Measurements from ENCODE around the gene TSACC. TPM values are rescaled to one million over a fixed set of nuclear protein-coding genes. Genes with fewer than 3 reads are reported as not detected.
"Not testable (repeated sequence)": the region's sequence is repeated elsewhere in the genome, so short reads cannot be mapped to it uniquely, and the experiment has no call there.

Gene TSACC
- total and polyA plus RNA-seq, 2 donors, result 0.27 to 0.71 TPM

DNA sequence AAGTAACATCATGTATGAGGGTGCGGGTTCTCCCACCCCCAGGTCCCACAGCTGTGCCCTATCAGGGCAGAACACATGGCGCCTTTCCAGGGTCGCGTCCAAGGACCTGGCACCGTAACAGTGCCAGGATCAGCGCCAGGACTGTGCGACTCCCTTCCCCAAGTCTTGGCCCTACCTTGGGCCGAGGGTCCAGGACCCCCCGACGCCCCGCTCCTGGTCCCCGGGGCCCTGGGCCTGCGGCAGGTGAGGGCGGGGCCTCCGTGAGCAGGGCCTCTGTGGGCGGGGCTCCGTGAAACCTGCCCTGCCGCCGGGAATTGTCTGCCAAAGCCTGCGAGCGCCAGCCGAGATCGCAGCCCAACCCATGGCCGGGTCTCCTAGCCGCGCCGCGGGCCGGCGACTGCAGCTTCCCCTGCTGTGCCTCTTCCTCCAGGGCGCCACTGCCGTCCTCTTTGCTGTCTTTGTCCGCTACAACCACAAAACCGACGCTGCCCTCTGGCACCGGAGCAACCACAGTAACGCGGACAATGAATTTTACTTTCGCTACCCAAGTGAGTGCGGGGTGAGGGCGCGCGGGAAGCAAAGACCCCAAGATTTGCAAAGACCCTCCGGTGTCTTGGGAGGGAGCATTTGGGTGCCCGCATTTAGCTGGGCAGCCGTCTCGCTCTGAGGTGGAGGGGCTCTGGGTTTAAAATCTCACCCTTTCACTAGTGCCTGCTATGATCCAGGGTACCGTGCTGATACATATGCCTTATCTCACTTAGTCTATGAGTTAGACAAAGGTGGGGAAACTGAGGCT, 30.8 kb downstream of the TSACC start, which contains the start of gene RHBG:
Gene RHBG (plus strand): TSS at position 323 of the 796 bp plus-strand sequence. CDS start 39 bp downstream, at position 362.
- Histone ChIP-seq H3K9me3 (ENCODE audit: control insufficient read depth in 2 of 2, insufficient read depth in 1 of 2, low read length in 1 of 2) (peaks cover 0 to 4% of the 10 kb centered on the region in 2 donors), H3K27ac (ENCODE audit: low read depth in 1 of 2, low read length in 1 of 2) (no peak within 1 kb of the TSS), H3K27me3 (ENCODE audit: control insufficient read depth in 2 of 2, insufficient read depth in 1 of 2, low read length in 1 of 2) (peaks cover 18 to 92% of the 10 kb centered on the region in 2 donors), H3K36me3 (ENCODE audit: control insufficient read depth in 2 of 2, insufficient read depth in 2 of 2, low read length in 1 of 2) (no peaks in the 10 kb centered on the region), H3K4me3 (ENCODE audit: low read length in 2 of 2) (peak within 1 kb of the TSS in 1 of 2 donors; percentile 31), H3K4me1 (ENCODE audit: control insufficient read depth in 2 of 2, insufficient read depth in 2 of 2, low read length in 2 of 2) (peaks cover 4 to 6% of the 10 kb centered on the region in 2 donors)
- DNase-seq (ENCODE audit: low read depth in 6 of 9, low spot score in 9 of 9), result no peak
- whole genome bisulfite sequencing, result 15% methylated on average over 48 of the region's 48 CpGs

GRCh38 chr1:156369685-156370286, 31.5 kb downstream of the TSACC start:
- 97% methylated on average over 10 of the region's 10 CpGs for WGBS
- not testable (repeated sequence) for H3K4me1 ChIP-seq (ENCODE audit: control insufficient read depth in 2 of 2, insufficient read depth in 2 of 2, low read length in 2 of 2); H3K27ac ChIP-seq (ENCODE audit: low read depth in 1 of 2, low read length in 1 of 2); H3K36me3 ChIP-seq (ENCODE audit: control insufficient read depth in 2 of 2, insufficient read depth in 2 of 2, low read length in 1 of 2); H3K9me3 ChIP-seq (ENCODE audit: control insufficient read depth in 2 of 2, insufficient read depth in 1 of 2, low read length in 1 of 2); DNase-seq (ENCODE audit: low read depth in 6 of 9, low spot score in 9 of 9); H3K4me3 ChIP-seq (ENCODE audit: low read length in 2 of 2)
- H3K27me3 ChIP-seq (ENCODE audit: control insufficient read depth in 2 of 2, insufficient read depth in 1 of 2, low read length in 1 of 2), result peaks cover 18 to 86% of the 10 kb centered on the region in 2 donors

- H3K27me3 ChIP-seq (ENCODE audit: control insufficient read depth in 2 of 2, insufficient read depth in 1 of 2, low read length in 1 of 2), result peaks cover 15 to 74% of the 10 kb centered on the region in 2 donors
- no peak overlapping the region for H3K27ac ChIP-seq (ENCODE audit: low read depth in 1 of 2, low read length in 1 of 2)
- WGBS, result 67% methylated on average over 7 of the region's 7 CpGs
- H3K4me1 ChIP-seq (ENCODE audit: control insufficient read depth in 2 of 2, insufficient read depth in 2 of 2, low read length in 2 of 2), result peaks cover 4 to 6% of the 10 kb centered on the region in 2 donors
- no peaks in the 10 kb centered on the region for H3K36me3 ChIP-seq (ENCODE audit: control insufficient read depth in 2 of 2, insufficient read depth in 2 of 2, low read length in 1 of 2)
- DNase-seq (ENCODE audit: low read depth in 6 of 9, low spot score in 9 of 9), result no peak
- H3K4me3 ChIP-seq (ENCODE audit: low read length in 2 of 2), result no peak overlapping the region
- H3K9me3 ChIP-seq (ENCODE audit: control insufficient read depth in 2 of 2, insufficient read depth in 1 of 2, low read length in 1 of 2), result peaks cover 0 to 4% of the 10 kb centered on the region in 2 donors
These were observed 33.4 kb downstream of the TSACC start for GRCh38 chr1:156371553-156372264.

GRCh38 chr1:156372265-156372586, 33.9 kb downstream of the TSACC start:
- H3K4me3 ChIP-seq (ENCODE audit: low read length in 2 of 2), result no peak overlapping the region
- H3K27ac ChIP-seq (ENCODE audit: low read depth in 1 of 2, low read length in 1 of 2), result no peak overlapping the region
- H3K4me1 ChIP-seq (ENCODE audit: control insufficient read depth in 2 of 2, insufficient read depth in 2 of 2, low read length in 2 of 2), result peaks cover 4 to 6% of the 10 kb centered on the region in 2 donors
- no peaks in the 10 kb centered on the region for H3K36me3 ChIP-seq (ENCODE audit: control insufficient read depth in 2 of 2, insufficient read depth in 2 of 2, low read length in 1 of 2)
- H3K27me3 ChIP-seq (ENCODE audit: control insufficient read depth in 2 of 2, insufficient read depth in 1 of 2, low read length in 1 of 2), result peaks cover 12 to 73% of the 10 kb centered on the region in 2 donors
- peaks cover 0 to under 1% of the 10 kb centered on the region in 2 donors for H3K9me3 ChIP-seq (ENCODE audit: control insufficient read depth in 2 of 2, insufficient read depth in 1 of 2, low read length in 1 of 2)
- DNase-seq (ENCODE audit: low read depth in 6 of 9, low spot score in 9 of 9), result no peak

- peaks cover 12 to 73% of the 10 kb centered on the region in 2 donors for H3K27me3 ChIP-seq (ENCODE audit: control insufficient read depth in 2 of 2, insufficient read depth in 1 of 2, low read length in 1 of 2)
These were observed 34.5 kb downstream of the TSACC start for GRCh38 chr1:156372876-156373275.

DNA sequence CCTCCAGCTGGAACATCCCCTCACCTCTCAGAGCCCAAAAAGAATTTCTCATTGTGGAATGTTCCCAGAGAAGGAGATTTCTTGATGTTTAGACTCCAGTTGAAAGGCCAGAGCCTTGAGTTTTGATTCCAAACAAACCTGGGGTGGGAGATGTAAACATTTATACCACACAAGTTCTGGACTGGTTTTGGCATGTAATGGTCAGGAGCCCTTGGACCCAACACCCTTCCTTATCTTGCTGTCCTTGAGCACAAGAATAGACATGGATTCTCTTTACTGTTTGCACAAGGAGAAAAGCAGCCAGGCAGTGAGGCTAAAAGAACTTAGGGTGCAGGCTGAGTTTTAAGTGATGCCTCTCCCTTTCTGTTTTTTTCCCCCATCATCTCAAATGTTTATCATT, 35.2 kb downstream of the TSACC start:
- peaks cover 4 to 6% of the 10 kb centered on the region in 2 donors for H3K4me1 ChIP-seq (ENCODE audit: control insufficient read depth in 2 of 2, insufficient read depth in 2 of 2, low read length in 2 of 2)
- no peak overlapping the region for H3K4me3 ChIP-seq (ENCODE audit: low read length in 2 of 2)
- H3K9me3 ChIP-seq (ENCODE audit: control insufficient read depth in 2 of 2, insufficient read depth in 1 of 2, low read length in 1 of 2), result no peaks in the 10 kb centered on the region
- H3K36me3 ChIP-seq (ENCODE audit: control insufficient read depth in 2 of 2, insufficient read depth in 2 of 2, low read length in 1 of 2), result no peaks in the 10 kb centered on the region
- no peak for DNase-seq (ENCODE audit: low read depth in 6 of 9, low spot score in 9 of 9)
- H3K27me3 ChIP-seq (ENCODE audit: control insufficient read depth in 2 of 2, insufficient read depth in 1 of 2, low read length in 1 of 2), result peaks cover 7 to 71% of the 10 kb centered on the region in 2 donors
- no peak overlapping the region for H3K27ac ChIP-seq (ENCODE audit: low read depth in 1 of 2, low read length in 1 of 2)

More at GRCh38 chr1:156372876-156373275, 34.5 kb downstream of the TSACC start:
- H3K36me3 ChIP-seq (ENCODE audit: control insufficient read depth in 2 of 2, insufficient read depth in 2 of 2, low read length in 1 of 2), result no peaks in the 10 kb centered on the region
- no peak for DNase-seq (ENCODE audit: low read depth in 6 of 9, low spot score in 9 of 9)
- H3K27ac ChIP-seq (ENCODE audit: low read depth in 1 of 2, low read length in 1 of 2), result no peak overlapping the region
- H3K4me3 ChIP-seq (ENCODE audit: low read length in 2 of 2), result no peak overlapping the region
- no peaks in the 10 kb centered on the region for H3K9me3 ChIP-seq (ENCODE audit: control insufficient read depth in 2 of 2, insufficient read depth in 1 of 2, low read length in 1 of 2)
- H3K4me1 ChIP-seq (ENCODE audit: control insufficient read depth in 2 of 2, insufficient read depth in 2 of 2, low read length in 2 of 2), result peaks cover 4 to 6% of the 10 kb centered on the region in 2 donors
- 89% methylated on average over 4 of the region's 4 CpGs for WGBS

DNA sequence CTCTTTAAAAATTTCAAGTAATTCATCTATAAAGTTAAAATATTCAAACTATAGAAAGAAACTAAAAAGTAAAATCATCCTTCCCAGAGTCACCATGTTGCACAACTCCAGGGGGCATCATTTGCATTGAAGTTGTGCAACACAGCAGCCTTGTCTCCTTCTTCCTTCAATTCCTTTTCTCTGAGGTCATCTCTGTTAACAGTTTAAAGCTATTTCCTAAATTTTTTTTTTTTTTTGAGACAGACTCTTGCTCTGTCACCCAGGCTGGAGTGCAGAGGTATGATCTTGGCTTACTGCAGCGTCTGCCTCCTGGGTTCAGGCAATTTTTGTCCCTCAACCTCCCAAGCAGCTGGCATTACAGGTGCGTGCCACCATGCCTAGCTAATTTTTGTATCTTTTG, 37.8 kb downstream of the TSACC start:
- 96% methylated on average over 2 of the region's 2 CpGs for WGBS
- H3K4me3 ChIP-seq (ENCODE audit: low read length in 2 of 2), result no peak overlapping the region
- no peaks in the 10 kb centered on the region for H3K36me3 ChIP-seq (ENCODE audit: control insufficient read depth in 2 of 2, insufficient read depth in 2 of 2, low read length in 1 of 2)

GRCh38 chr1:156376958-156377919, 38.9 kb downstream of the TSACC start:
- DNase-seq (ENCODE audit: low read depth in 6 of 9, low spot score in 9 of 9), result no peak
- no peaks in the 10 kb centered on the region for H3K4me1 ChIP-seq (ENCODE audit: control insufficient read depth in 2 of 2, insufficient read depth in 2 of 2, low read length in 2 of 2)
- no peak overlapping the region for H3K4me3 ChIP-seq (ENCODE audit: low read length in 2 of 2)
- WGBS, result 81% methylated on average over 20 of the region's 20 CpGs
- H3K36me3 ChIP-seq (ENCODE audit: control insufficient read depth in 2 of 2, insufficient read depth in 2 of 2, low read length in 1 of 2), result no peaks in the 10 kb centered on the region
- H3K27ac ChIP-seq (ENCODE audit: low read depth in 1 of 2, low read length in 1 of 2), result no peak overlapping the region
- H3K27me3 ChIP-seq (ENCODE audit: control insufficient read depth in 2 of 2, insufficient read depth in 1 of 2, low read length in 1 of 2), result peaks cover 0 to 47% of the 10 kb centered on the region in 2 donors
- H3K9me3 ChIP-seq (ENCODE audit: control insufficient read depth in 2 of 2, insufficient read depth in 1 of 2, low read length in 1 of 2), result no peaks in the 10 kb centered on the region

More for the DNA sequence above, 37.8 kb downstream of the TSACC start:
- DNase-seq (ENCODE audit: low read depth in 6 of 9, low spot score in 9 of 9), result no peak
- Histone ChIP-seq H3K27me3 (ENCODE audit: control insufficient read depth in 2 of 2, insufficient read depth in 1 of 2, low read length in 1 of 2) (peaks cover 3 to 49% of the 10 kb centered on the region in 2 donors), H3K4me1 (ENCODE audit: control insufficient read depth in 2 of 2, insufficient read depth in 2 of 2, low read length in 2 of 2) (no peaks in the 10 kb centered on the region), H3K9me3 (ENCODE audit: control insufficient read depth in 2 of 2, insufficient read depth in 1 of 2, low read length in 1 of 2) (no peaks in the 10 kb centered on the region), H3K27ac (ENCODE audit: low read depth in 1 of 2, low read length in 1 of 2) (no peak overlapping the region)

Data from thymus (tissue), 11 donors.